HG02642 (cell line): ENCODE results near the gene DLGAP4.

Experiments
- ATAC-seq: cut with Tn5 transposase; IDR thresholded peaks from one replicate; pipeline ENCODE4 v1.9.1; 2021; ENCODE audit warnings: mild to moderate bottlenecking; ENCODE audit not compliant: unreplicated experiment, poor library complexity

Gene DLGAP4

GRCh38 chr20:36574366-36575135, 268.4 kb downstream of the DLGAP4 start:
- ATAC-seq = no peak

- no peak for ATAC-seq
Measured at GRCh38 chr20:36576081-36576445, 269.9 kb downstream of the DLGAP4 start.
